ENCODE results near the gene METTL26.

GRCh38 chr16:632486-633335 lies 3.4 kb downstream of the METTL26 start:
- no peak for TF ChIP-seq CTCF (conservative IDR thresholded peaks at IDR 0.05 in 1 of 2, IDR thresholded peaks at IDR 0.05 in 1 of 2; ENCODE audit: extremely low read depth in 1 of 2, insufficient read depth in 1 of 2, low read depth in 1 of 2, low read length in 2 of 2)
- no peak for TF ChIP-seq EZH2 (IDR thresholded peaks at IDR 0.05; ENCODE audit: borderline replicate concordance, low read length)
